GM18505 (cell line): ENCODE results near the gene OLFM1.

Source experiments
- ATAC-seq: cut with Tn5 transposase; IDR thresholded peaks from one replicate; pipeline ENCODE4 v1.9.1; 2021; ENCODE audit not compliant: unreplicated experiment
- POLR2A ChIP-seq: IDR thresholded peaks from 4 replicates; pipeline ENCODE4 v1.6.1; 2011; ENCODE audit warnings: borderline replicate concordance; ENCODE audit not compliant: insufficient read depth, insufficient read length; ENCODE audit errors: extremely low read depth

Gene OLFM1

DNA sequence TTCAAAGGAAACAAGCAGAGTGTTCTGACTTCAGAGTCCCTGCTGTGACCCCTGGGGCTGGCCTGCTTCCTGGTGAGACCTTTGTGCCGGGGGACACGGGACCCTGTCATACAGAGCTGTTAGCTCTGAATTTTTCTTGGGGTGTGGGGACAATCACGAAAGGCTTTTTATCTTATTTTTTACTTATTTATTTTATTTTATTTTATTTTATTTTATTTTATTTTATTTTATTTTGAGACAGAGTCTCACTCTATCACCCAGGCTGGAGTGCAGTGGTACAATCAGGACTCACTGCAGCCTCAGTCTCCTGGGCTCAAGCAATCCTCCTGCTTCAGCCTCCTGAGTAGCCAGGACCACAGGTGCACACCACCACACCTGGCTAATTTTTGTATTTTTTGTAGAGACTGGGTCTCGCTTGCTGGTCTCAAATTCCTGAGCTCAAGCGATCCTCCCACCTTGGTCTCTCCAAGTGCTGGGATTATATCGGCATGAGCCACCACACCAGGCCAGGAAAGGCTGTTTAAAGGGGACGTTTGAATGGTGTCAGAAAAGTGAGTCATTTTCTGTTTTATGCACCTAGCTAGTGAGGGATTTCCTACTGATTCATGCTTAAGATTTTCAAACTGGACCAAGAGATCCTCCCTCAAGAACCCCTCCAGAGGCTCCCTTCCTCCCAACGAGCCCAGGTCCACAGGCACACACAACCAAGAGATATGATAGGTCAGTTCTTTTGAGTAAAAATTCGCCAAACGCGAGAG lies 75.7 kb downstream of the OLFM1 start:
- TF ChIP-seq POLR2A, result no peak
- ATAC-seq, result no peak

GRCh38 chr9:135164036-135164435 lies 76.6 kb downstream of the OLFM1 start:
- TF ChIP-seq POLR2A, result no peak
- ATAC-seq, result no peak

DNA sequence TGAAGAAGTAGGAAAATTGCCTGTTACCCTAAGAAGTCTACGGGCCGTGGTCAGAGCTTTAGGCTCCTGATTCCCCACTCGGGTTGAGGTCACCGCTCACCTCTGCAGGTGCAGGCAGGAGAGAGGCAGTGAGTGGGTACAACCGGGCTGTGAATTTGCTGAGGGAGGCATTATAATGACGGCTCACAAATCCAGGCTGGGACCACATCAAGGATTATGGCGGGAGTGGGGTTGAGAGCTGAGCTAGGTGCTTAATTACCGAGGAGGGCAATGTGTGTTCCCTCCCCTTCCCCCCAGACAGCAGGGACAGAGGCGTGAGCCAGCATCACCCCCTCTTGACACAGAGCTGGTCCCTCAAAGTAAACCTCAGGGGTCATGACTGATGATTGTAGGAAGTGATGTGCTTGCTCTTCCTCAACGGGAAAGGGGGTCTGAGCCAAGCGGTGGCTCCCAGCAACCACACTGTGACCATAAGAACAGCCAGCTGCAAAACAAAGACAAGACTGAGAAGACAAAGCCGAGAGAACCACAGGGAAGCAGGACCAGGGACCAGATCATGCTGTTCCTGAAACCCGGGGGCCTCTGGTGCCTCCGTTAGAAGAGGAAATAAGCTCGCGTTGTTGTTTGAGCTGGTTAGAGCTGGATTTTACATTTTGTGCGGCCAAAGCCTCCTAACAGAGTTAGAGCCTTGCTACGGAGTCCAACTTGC lies 77.7 kb downstream of the OLFM1 start:
- no peak for ATAC-seq

DNA sequence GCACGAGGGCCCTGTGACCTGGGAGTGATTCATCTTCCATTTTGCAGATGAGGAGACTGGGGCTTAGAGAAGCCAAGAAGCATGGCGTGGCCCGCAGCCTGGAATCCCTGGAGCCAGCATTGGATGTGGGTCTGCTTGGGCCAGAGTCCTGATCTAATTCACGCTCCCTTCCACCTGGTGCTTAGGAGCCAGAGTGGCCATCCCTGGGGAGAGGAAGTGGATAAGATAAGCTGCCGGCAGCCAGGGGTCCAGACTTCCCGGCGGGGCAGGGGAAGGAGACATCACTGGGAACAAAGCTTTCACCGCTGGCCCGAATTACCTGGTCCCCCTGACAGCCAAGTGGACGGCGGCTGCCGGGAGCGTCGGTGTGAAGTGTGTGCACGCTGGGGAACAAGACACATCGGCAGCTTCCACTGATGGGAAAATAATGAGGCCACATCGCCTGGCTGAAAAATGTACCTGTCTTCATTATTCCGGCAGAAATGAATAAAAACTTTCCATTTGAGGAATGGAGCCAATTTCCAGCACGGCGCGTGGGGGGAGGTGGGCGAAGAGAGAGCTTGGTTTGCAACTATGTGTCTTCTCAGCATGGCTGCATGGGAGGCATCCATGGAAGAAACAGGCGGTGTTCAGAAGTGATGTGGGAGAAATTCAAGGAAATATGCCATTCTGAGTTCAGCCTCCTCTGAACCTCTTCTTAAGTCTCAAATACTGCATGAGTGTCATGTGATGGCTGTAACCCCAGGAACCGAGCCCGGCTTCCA lies 78.5 kb downstream of the OLFM1 start:
- no peak for ATAC-seq
- no peak for TF ChIP-seq POLR2A

More for the DNA sequence above, 77.7 kb downstream of the OLFM1 start:
- no peak for TF ChIP-seq POLR2A

- no peak for TF ChIP-seq POLR2A
- ATAC-seq, result no peak
Measured at GRCh38 chr9:135166565-135166964, 79.1 kb downstream of the OLFM1 start.

DNA sequence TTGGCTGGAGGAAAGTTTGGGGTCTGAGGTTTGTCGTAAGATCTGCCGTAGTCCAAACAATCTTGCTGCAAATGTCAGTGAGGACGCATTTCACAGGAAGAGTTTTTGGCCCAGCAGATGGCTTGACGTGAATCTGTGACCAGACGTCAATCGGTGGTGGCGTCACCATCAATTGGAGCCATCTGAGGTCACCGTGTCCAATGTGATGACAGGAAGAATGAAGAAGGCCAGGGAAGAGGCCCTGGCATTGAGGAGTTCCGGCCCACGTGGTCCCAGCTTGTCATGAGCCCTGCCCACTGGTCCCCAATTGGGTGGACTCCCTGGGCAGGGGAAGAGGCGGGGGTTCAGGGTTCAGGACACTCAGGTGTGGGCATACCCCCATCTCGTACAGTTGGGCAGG lies 79.9 kb downstream of the OLFM1 start:
- ATAC-seq, result no peak
- no peak for TF ChIP-seq POLR2A

DNA sequence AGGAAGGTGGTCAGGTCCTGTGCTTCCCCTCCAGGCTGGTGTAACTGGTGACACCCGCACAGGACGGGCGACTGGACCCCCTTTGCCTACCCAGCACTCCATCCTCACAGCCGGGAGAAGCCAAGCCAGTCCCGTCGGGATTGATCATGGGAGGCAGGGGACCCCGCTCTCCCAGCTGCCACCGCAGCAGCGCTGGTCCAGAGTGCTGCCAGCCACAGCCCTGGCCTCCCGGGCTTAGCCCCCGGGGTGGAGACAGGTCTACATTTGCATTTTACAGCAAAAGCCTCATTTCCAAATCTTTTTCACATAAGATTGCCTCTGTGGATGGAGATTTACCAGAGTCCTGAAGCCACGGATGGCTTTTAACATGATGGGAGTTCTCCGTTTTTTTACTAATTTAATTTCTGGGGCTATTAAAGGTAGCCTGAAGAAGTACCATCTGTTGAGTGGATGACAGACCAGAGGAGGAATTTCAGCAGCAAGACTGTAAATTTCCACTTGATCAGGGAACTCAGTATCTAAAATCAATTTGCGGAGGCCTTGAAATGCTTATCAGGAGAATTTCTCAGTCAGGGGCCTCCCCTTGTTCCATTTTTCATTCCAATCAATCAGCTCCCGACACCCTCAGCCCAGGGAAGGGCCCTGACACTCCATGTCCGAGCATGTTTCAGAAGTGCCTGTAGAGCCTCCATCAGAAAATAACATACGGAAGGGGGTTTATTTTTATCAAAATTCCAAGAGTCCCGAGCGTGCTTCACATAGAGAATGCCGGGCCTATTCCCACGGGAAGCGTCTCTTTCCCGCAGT lies 80.6 kb downstream of the OLFM1 start:
- no peak for TF ChIP-seq POLR2A
- no peak for ATAC-seq

- no peak for ATAC-seq
- no peak for TF ChIP-seq POLR2A
Measured at GRCh38 chr9:135169709-135170226, 82.3 kb downstream of the OLFM1 start.

DNA sequence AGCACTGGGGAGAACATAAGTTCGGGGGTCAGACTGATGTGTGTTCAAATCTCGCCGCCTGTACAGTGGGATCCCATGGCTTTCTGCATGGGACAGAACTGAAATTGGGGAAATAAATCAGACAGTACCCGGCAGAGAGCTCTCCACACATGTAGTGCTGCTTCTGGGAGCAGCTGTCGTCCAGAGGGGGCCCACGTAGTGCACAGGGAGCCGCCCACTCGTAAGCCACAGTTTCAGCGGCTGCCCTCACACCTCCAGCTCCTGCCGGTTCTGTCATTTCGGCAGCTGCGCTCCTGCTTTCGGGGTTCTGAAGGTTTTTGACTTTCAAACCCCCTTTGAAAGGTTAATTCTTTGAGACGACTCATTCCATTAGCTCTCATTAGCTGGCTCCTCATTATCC lies 83.1 kb downstream of the OLFM1 start:
- no peak for ATAC-seq
- TF ChIP-seq POLR2A, result no peak
